Natural killer cell (primary cell): ENCODE data around the gene RAPSN. TPM values are rescaled to one million over a fixed set of nuclear protein-coding genes. Genes with fewer than 3 reads are reported as not detected.

Experiments
- ATAC-seq, 3 donors: fragments of 150-1000 bp in 2 of 3; fragments of 200-7000 bp in 1 of 3; cut with Tn5 transposase; 1 replicate in 1 of 3; 2 replicates in 2 of 3; pipeline ENCODE4 v1.10.0; 2021; ENCODE audit warnings: mild to moderate bottlenecking in 2 of 3, moderate library complexity in 2 of 3
- DNase-seq, 2 donors: peaks; one replicate each; pipeline versions ENCODE4 v3.0.0 to v3.0.0-alpha.2; 2013 to 2021; ENCODE audit warnings: mixed read lengths in 1 of 2
- H3K27ac ChIP-seq: one replicate; pipeline ENCODE4 v1.5.1; 2013; ENCODE audit warnings: mild to moderate bottlenecking, low read length
- H3K27me3 ChIP-seq: one replicate; pipeline ENCODE4 v1.6.1; 2013; ENCODE audit warnings: low read length; ENCODE audit not compliant: control insufficient read depth, insufficient read depth
- H3K36me3 ChIP-seq: one replicate; pipeline ENCODE4 v1.6.1; 2013; ENCODE audit warnings: low read length; ENCODE audit not compliant: control insufficient read depth, insufficient read depth
- H3K4me1 ChIP-seq: one replicate; pipeline ENCODE4 v1.6.1; 2013; ENCODE audit warnings: low read length; ENCODE audit not compliant: control insufficient read depth, insufficient read depth
- H3K4me3 ChIP-seq: one replicate; pipeline ENCODE4 v1.5.1; 2013; ENCODE audit warnings: low read length
- H3K9me3 ChIP-seq: one replicate; pipeline ENCODE4 v1.6.1; 2013; ENCODE audit warnings: low read length; ENCODE audit not compliant: control insufficient read depth, insufficient read depth
- H3K27ac Mint-ChIP-seq, 2 donors: one replicate each; pipeline ENCODE4 v1.8.0; 2022; ENCODE audit warnings: mild to moderate bottlenecking in 2 of 2, mixed read lengths in 2 of 2, moderate library complexity in 1 of 2
- H3K27me3 Mint-ChIP-seq, 2 donors: one replicate each; pipeline ENCODE4 v1.8.0; 2022; ENCODE audit warnings: low read depth in 2 of 2, mixed read lengths in 2 of 2
- H3K36me3 Mint-ChIP-seq: one replicate; pipeline ENCODE4 v1.8.0; 2022; ENCODE audit warnings: mixed read lengths
- H3K4me1 Mint-ChIP-seq, 2 donors: one replicate each; pipeline ENCODE4 v1.8.0; 2022; ENCODE audit warnings: mixed read lengths in 2 of 2
- H3K4me3 Mint-ChIP-seq: one replicate; pipeline ENCODE4 v1.8.0; 2022; ENCODE audit warnings: mild to moderate bottlenecking, moderate library complexity, mixed read lengths
- H3K9me3 Mint-ChIP-seq, 2 donors: one replicate each; pipeline ENCODE4 v1.8.0; 2022; ENCODE audit warnings: mixed read lengths in 2 of 2
- CTCF ChIP-seq: fragments of 200-600 bp; IDR thresholded peaks from one replicate; pipeline ENCODE4 v1.8.0; 2022; ENCODE audit warnings: antibody characterized with exemption
- WGBS: methylation state at CpG from one replicate; pipeline ENCODE4 v1.1.7; 2013; ENCODE audit warnings: missing lambda C conversion rate; ENCODE audit not compliant: insufficient coverage; 5-methylcytosine and 5-hydroxymethylcytosine counted together
- intact Hi-C: fragments of 100-400 bp; cut with micrococcal nuclease; formaldehyde crosslinking; loops from one replicate; pipeline ENCODE4 v1.14.2; 2022
- total RNA-seq, 4 donors: library from RNA; stranded (reverse); fragments of 120-200 nt in 1 of 4; gene quantifications; one replicate each; pipeline versions ENCODE4 v1.2.3 to v1.2.4, GENCODE V29; 2013 to 2022

RAPSN gene
- total RNA-seq: 1 to 10 TPM; 1.6 to 2.2 (median 1.7) TPM
- total RNA-seq (2013): 0.32 TPM

GRCh38 chr11:47448566-47449427 is at the start of gene RAPSN:
Gene RAPSN, minus strand, starts transcription at chr11:47449136. Its CDS starts 172 bp downstream, at chr11:47448964.
- Mint-ChIP-seq H3K9me3 (no peaks in the 10 kb centered on the region), H3K27ac (no peak within 1 kb of the TSS), H3K27me3 (no peaks in the 10 kb centered on the region), H3K36me3 (no peaks in the 10 kb centered on the region), H3K4me3 (no peak within 1 kb of the TSS), H3K4me1 (peaks cover under 1 to 6% of the 10 kb centered on the region in 2 donors)
- DNase-seq (no peak), ATAC-seq (no peak)
- H3K36me3 ChIP-seq: no peaks in the 10 kb centered on the region
- 95% methylated on average over 32 of the region's 32 CpGs for WGBS
- H3K4me1 ChIP-seq: no peaks in the 10 kb centered on the region
- no peak for TF ChIP-seq CTCF
- H3K4me3 ChIP-seq: no peak within 1 kb of the TSS
- no peaks in the 10 kb centered on the region for H3K9me3 ChIP-seq
- H3K27me3 ChIP-seq: no peaks in the 10 kb centered on the region
- no peak within 1 kb of the TSS for H3K27ac ChIP-seq
- intact Hi-C loops: no loop called here

- Histone ChIP-seq H3K27ac (no peak overlapping the region), H3K4me1 (peaks cover 4% of the 10 kb centered on the region), H3K9me3 (no peaks in the 10 kb centered on the region), H3K27me3 (no peaks in the 10 kb centered on the region), H3K36me3 (peaks cover 15% of the 10 kb centered on the region), H3K4me3 (no peak overlapping the region)
- Mint-ChIP-seq H3K9me3 (no peaks in the 10 kb centered on the region), H3K4me1 (peaks cover 43 to 47% of the 10 kb centered on the region in 2 donors), H3K27me3 (no peaks in the 10 kb centered on the region), H3K36me3 (no peaks in the 10 kb centered on the region), H3K4me3 (no peak overlapping the region), H3K27ac (peak overlapping the region; percentile 24 to 54)
- ATAC-seq (no peak), DNase-seq (no peak)
- no peak for TF ChIP-seq CTCF
- 96% methylated on average over 3 of the region's 3 CpGs for WGBS
- intact Hi-C loops: no loop called here
Measured at GRCh38 chr11:47498149-47498548, 49.2 kb upstream of the RAPSN start.

- H3K36me3 ChIP-seq: peaks cover 14% of the 10 kb centered on the region
- Mint-ChIP-seq H3K27ac (no peak overlapping the region), H3K27me3 (no peaks in the 10 kb centered on the region), H3K4me1 (peaks cover 39 to 44% of the 10 kb centered on the region in 2 donors), H3K36me3 (no peaks in the 10 kb centered on the region), H3K4me3 (no peak overlapping the region), H3K9me3 (no peaks in the 10 kb centered on the region)
- no peaks in the 10 kb centered on the region for H3K9me3 ChIP-seq
- H3K4me3 ChIP-seq: no peak overlapping the region
- TF ChIP-seq CTCF: no peak
- ATAC-seq (no peak), DNase-seq (no peak)
- no peak overlapping the region for H3K27ac ChIP-seq
- peaks cover 4% of the 10 kb centered on the region for H3K4me1 ChIP-seq
- H3K27me3 ChIP-seq: no peaks in the 10 kb centered on the region
- intact Hi-C loops: no loop called here
Measured at GRCh38 chr11:47496808-47497207, 47.9 kb upstream of the RAPSN start.

GRCh38 chr11:47495856-47496217 is 46.9 kb upstream of the RAPSN start:
- no peaks in the 10 kb centered on the region for H3K36me3 Mint-ChIP-seq
- ATAC-seq: no peak
- no peak overlapping the region for H3K27ac Mint-ChIP-seq
- H3K27ac ChIP-seq: no peak overlapping the region
- H3K4me1 Mint-ChIP-seq: peaks cover 41 to 42% of the 10 kb centered on the region in 2 donors
- no peak overlapping the region for H3K4me3 Mint-ChIP-seq
- H3K9me3 ChIP-seq: no peaks in the 10 kb centered on the region
- H3K9me3 Mint-ChIP-seq: no peaks in the 10 kb centered on the region
- peaks cover 4% of the 10 kb centered on the region for H3K4me1 ChIP-seq
- peaks cover 14% of the 10 kb centered on the region for H3K36me3 ChIP-seq
- no peak for TF ChIP-seq CTCF
- intact Hi-C loops: no loop called here
- H3K27me3 Mint-ChIP-seq: no peaks in the 10 kb centered on the region
- no peaks in the 10 kb centered on the region for H3K27me3 ChIP-seq
- WGBS: 100% methylated on average over 1 of the region's 1 CpG
- no peak for DNase-seq
- H3K4me3 ChIP-seq: no peak overlapping the region
